Measurements from ENCODE around the gene RBM15. TPM values are rescaled to one million over a fixed set of nuclear protein-coding genes. Genes with fewer than 3 reads are reported as not detected.

The RBM15 gene
- polyA plus RNA-seq, 1 of the 3 experiments (the other 2 are of a cell fraction): 3.8 TPM

DNA sequence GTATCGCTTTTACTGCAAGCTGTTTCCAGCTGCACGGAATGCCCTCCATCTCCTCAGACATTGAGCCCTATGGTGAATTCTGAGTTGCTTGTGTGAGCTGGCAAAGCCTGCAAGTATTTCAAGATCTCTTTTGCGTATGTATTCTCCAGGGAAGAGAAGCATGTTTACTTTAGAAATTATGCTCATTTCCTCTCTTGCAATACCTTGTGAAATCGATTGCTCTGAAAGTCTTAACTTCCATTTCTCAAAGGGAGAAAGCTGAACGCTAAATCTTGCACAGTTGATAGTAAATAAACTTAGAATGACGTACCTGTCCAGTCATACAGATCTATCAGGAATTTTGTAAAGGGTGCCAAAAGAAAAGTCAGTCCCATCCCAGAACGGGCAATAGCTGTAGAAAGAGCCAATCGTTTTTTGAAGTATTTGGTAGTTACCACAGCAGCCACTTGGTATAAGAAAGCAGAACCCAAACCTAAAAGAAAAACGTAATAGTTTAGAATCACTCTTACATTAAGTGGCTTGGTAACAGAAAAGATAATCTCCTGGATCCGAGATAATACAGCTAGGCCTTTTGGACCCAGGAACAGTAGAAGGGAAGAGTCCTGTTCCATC is 41.6 kb downstream of the RBM15 start:
- H3K9me3 ChIP-seq: no peaks in the 10 kb centered on the region
- DNase-seq: no peak
- no peaks in the 10 kb centered on the region for H3K4me1 ChIP-seq (ENCODE audit: control insufficient read depth in 1 of 2, insufficient read depth in 2 of 2, low read depth in 1 of 2, low read length in 1 of 2)
- H3K79me2 ChIP-seq (ENCODE audit: insufficient read depth): no peaks in the 10 kb centered on the region
- no peak overlapping the region for H3K4me2 ChIP-seq
- TF ChIP-seq GABPA (IDR thresholded peaks at IDR 0.05; ENCODE audit: low read depth) (no peak), TAF1 (IDR thresholded peaks at IDR 0.05; ENCODE audit: borderline replicate concordance, low read depth, low read length) (no peak), NFIC (IDR thresholded peaks at IDR 0.05; ENCODE audit: borderline replicate concordance) (no peak), REST (IDR thresholded peaks at IDR 0.05; ENCODE audit: low read depth, low read length) (no peak), USF1 (IDR thresholded peaks at IDR 0.05; ENCODE audit: borderline replicate concordance, low read depth) (no peak), SIN3A (IDR thresholded peaks at IDR 0.05; ENCODE audit: borderline replicate concordance, low read depth, low read length) (no peak), SMC3 (IDR thresholded peaks at IDR 0.05; ENCODE audit: low read depth, low read length) (no peak), FOXJ3 (CRISPR knock-in tag; IDR thresholded peaks at IDR 0.05) (no peak), RCOR1 (IDR thresholded peaks at IDR 0.05; ENCODE audit: low read length) (no peak), JUND (IDR thresholded peaks at IDR 0.05) (no peak), MEF2A (IDR thresholded peaks at IDR 0.05; ENCODE audit: borderline replicate concordance, low read depth) (no peak), FOSL2 (IDR thresholded peaks at IDR 0.05; ENCODE audit: borderline replicate concordance, low read depth) (no peak)
- TF ChIP-seq, protein P1, sequence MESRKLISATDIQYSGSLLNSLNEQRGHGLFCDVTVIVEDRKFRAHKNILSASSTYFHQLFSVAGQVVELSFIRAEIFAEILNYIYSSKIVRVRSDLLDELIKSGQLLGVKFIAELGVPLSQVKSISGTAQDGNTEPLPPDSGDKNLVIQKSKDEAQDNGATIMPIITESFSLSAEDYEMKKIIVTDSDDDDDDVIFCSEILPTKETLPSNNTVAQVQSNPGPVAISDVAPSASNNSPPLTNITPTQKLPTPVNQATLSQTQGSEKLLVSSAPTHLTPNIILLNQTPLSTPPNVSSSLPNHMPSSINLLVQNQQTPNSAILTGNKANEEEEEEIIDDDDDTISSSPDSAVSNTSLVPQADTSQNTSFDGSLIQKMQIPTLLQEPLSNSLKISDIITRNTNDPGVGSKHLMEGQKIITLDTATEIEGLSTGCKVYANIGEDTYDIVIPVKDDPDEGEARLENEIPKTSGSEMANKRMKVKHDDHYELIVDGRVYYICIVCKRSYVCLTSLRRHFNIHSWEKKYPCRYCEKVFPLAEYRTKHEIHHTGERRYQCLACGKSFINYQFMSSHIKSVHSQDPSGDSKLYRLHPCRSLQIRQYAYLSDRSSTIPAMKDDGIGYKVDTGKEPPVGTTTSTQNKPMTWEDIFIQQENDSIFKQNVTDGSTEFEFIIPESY (IDR thresholded peaks at IDR 0.05; ENCODE audit: borderline replicate concordance, low read depth): no peak
- TF ChIP-seq, protein P2, sequence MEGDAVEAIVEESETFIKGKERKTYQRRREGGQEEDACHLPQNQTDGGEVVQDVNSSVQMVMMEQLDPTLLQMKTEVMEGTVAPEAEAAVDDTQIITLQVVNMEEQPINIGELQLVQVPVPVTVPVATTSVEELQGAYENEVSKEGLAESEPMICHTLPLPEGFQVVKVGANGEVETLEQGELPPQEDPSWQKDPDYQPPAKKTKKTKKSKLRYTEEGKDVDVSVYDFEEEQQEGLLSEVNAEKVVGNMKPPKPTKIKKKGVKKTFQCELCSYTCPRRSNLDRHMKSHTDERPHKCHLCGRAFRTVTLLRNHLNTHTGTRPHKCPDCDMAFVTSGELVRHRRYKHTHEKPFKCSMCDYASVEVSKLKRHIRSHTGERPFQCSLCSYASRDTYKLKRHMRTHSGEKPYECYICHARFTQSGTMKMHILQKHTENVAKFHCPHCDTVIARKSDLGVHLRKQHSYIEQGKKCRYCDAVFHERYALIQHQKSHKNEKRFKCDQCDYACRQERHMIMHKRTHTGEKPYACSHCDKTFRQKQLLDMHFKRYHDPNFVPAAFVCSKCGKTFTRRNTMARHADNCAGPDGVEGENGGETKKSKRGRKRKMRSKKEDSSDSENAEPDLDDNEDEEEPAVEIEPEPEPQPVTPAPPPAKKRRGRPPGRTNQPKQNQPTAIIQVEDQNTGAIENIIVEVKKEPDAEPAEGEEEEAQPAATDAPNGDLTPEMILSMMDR (IDR thresholded peaks at IDR 0.05): no peak
- H3K9ac ChIP-seq: no peak overlapping the region
- H3F3A ChIP-seq (replicated peaks; ENCODE audit: insufficient read depth): no peaks in the 10 kb centered on the region
- H3K27me3 ChIP-seq (ENCODE audit: insufficient read depth): no peaks in the 10 kb centered on the region
- no peaks in the 10 kb centered on the region for H4K20me1 ChIP-seq (ENCODE audit: insufficient read depth)
- H3K9me2 ChIP-seq: no peaks in the 10 kb centered on the region
- no peak overlapping the region for H3K4me3 ChIP-seq (ENCODE audit: low read depth in 2 of 2, low read length in 1 of 2)
- no peak overlapping the region for H2AFZ ChIP-seq (ENCODE audit: low read depth)
- H3K36me3 ChIP-seq (replicated peaks in 1 of 2; ENCODE audit: control insufficient read depth in 1 of 2, insufficient read depth in 2 of 2, low read length in 1 of 2): peaks cover 30 to 36% of the 10 kb centered on the region in 2 experiments
- 89% methylated on average over 10 of the region's 10 CpGs for WGBS (ENCODE audit: low lambda C conversion rate)
- H3K27ac ChIP-seq (ENCODE audit: low read depth in 2 of 2, low read length in 1 of 2): no peak overlapping the region
- CTCF ChIA-PET: interaction anchor here (0.9 to 1.2 kb wide), 3 partner anchors 14 to 80 kb away, joined by 4 read pairs; partner anchors contain the start of gene RBM15
- POLR2A ChIA-PET: no interaction called here

All from SK-N-SH (cell line).